ENCODE data around the gene SCUBE1. TPM values are rescaled to one million over a fixed set of nuclear protein-coding genes. Genes with fewer than 3 reads are reported as not detected.

The SCUBE1 gene
- total RNA-seq, 4 donors from 2014 or later, result 0.38 to 4.0 (median 2.1) TPM

- no peak overlapping the region for H3K4me3 ChIP-seq
- 17 to 23% methylated on average over 9 of the region's 9 CpGs for WGBS, 2 donors
- TF ChIP-seq, protein P1, sequence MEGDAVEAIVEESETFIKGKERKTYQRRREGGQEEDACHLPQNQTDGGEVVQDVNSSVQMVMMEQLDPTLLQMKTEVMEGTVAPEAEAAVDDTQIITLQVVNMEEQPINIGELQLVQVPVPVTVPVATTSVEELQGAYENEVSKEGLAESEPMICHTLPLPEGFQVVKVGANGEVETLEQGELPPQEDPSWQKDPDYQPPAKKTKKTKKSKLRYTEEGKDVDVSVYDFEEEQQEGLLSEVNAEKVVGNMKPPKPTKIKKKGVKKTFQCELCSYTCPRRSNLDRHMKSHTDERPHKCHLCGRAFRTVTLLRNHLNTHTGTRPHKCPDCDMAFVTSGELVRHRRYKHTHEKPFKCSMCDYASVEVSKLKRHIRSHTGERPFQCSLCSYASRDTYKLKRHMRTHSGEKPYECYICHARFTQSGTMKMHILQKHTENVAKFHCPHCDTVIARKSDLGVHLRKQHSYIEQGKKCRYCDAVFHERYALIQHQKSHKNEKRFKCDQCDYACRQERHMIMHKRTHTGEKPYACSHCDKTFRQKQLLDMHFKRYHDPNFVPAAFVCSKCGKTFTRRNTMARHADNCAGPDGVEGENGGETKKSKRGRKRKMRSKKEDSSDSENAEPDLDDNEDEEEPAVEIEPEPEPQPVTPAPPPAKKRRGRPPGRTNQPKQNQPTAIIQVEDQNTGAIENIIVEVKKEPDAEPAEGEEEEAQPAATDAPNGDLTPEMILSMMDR (IDR thresholded peaks at IDR 0.05), result peak; percentile 45 to 74 (median 66)
- TF ChIP-seq POLR2A (IDR thresholded peaks at IDR 0.05), result no peak
- H3K27me3 ChIP-seq, result peaks cover 0 to 39% (median 0%) of the 10 kb centered on the region in 4 donors
- no peaks in the 10 kb centered on the region for H3K9me3 ChIP-seq
- H3K4me1 ChIP-seq, result no peaks in the 10 kb centered on the region
- no peaks in the 10 kb centered on the region for H3K36me3 ChIP-seq
- no peak for DNase-seq
- H3K27ac ChIP-seq, result no peak overlapping the region
- intact Hi-C loops (cut with DNase I), result loop anchor here (5.0 to 10.0 kb wide), 2 partner anchors 103 to 531 kb away; no protein-coding TSS in a partner anchor
These were observed 69.2 kb downstream of the SCUBE1 start for GRCh38 chr22:43273902-43274484.

DNA sequence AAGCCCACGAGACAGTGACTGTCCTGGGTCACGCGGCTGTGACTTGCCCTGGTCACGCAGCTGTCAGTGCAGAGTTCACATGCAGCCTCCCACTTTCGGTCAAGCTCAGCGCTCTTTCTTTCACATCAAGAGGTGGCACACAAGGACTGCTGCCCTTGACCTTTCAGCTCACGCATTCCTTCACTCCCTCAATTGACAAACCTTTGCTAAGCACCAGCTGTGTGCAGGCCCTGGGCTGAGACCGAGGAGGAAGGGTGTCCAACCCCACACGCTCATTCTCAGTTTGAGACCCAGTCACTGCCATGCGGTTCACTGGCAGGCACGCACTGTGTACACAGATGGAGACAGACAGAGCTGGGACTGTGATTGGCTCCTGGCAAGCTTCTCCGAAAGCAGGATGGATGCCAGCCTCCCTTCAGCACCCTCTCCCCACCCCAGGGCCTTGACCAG is 70.3 kb downstream of the SCUBE1 start:
- Histone ChIP-seq H3K36me3 (no peaks in the 10 kb centered on the region), H3K4me1 (no peaks in the 10 kb centered on the region), H3K27ac (no peak overlapping the region), H3K27me3 (peaks cover 0 to 43% (median 0%) of the 10 kb centered on the region in 4 donors), H3K9me3 (no peaks in the 10 kb centered on the region), H3K4me3 (no peak overlapping the region)
- no peak for DNase-seq
- WGBS, 2 donors, result 52 to 68% methylated on average over 9 to 10 of the region's 12 CpGs
- intact Hi-C loops (cut with DNase I), result loop anchor here (5.0 to 10.0 kb wide), 2 partner anchors 104 to 532 kb away; no protein-coding TSS in a partner anchor
- no peak for TF ChIP-seq POLR2A (IDR thresholded peaks at IDR 0.05)
- TF ChIP-seq, protein P1 (IDR thresholded peaks at IDR 0.05), result no peak

DNA sequence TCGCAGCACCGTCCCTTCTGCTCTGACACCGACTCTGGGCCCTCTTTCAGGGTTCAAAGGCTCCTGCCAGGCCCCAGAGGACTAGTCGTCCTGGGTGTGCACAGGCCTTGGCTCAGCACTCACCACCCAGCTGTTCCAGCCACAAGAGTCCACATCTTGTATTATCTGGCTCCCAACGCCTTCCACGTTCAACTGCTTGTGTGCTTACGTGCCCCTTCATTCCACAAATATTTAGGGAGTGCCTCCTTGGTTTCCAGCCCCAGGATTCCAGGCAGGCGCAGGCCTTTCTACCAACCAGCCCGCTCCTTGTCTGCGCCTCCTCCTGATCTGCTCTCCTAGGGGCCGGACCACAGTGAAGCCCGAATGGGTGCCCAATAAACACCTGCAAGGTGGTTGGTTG is 70.9 kb downstream of the SCUBE1 start:
- no peaks in the 10 kb centered on the region for H3K36me3 ChIP-seq
- TF ChIP-seq, protein P1 (IDR thresholded peaks at IDR 0.05), result no peak
- TF ChIP-seq POLR2A (IDR thresholded peaks at IDR 0.05), result no peak
- peak overlapping the region in 1 of 4 donors; percentile 21 for H3K27ac ChIP-seq
- H3K27me3 ChIP-seq, result peaks cover 0 to 46% (median 0%) of the 10 kb centered on the region in 4 donors
- H3K4me3 ChIP-seq, result no peak overlapping the region
- WGBS, 2 donors, result 72 to 76% methylated on average over 12 of the region's 12 CpGs
- intact Hi-C loops (cut with DNase I), result loop anchor here (5.0 to 10.0 kb wide), 2 partner anchors 105 to 532 kb away; no protein-coding TSS in a partner anchor
- no peaks in the 10 kb centered on the region for H3K9me3 ChIP-seq
- H3K4me1 ChIP-seq, result no peaks in the 10 kb centered on the region
- no peak for DNase-seq

DNA sequence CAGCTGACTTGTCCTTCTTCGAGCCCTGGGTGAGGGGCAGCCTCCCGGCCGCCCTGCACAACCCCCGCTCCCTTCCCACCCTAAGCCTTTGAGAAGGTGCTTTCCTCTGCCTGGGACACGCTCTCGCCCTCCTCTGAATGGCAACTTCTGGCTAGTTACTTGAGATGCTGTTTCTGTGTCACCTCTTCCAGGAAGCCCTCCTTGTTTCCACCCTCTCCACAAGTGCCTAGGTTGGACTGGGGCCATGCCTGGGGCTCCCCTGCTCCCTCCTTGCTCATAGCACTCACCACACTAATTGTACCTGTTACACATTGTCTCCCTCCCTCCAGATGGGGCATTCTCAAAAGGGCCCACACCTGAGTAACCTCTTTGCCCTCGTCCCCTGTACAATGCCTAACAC is 72.2 kb downstream of the SCUBE1 start:
- Histone ChIP-seq H3K27me3 (peaks cover 0 to 40% (median 0%) of the 10 kb centered on the region in 4 donors), H3K4me1 (no peaks in the 10 kb centered on the region), H3K9me3 (no peaks in the 10 kb centered on the region), H3K27ac (peak overlapping the region in 1 of 4 donors; percentile 9), H3K36me3 (no peaks in the 10 kb centered on the region), H3K4me3 (no peak overlapping the region)
- 83 to 87% methylated on average over 6 to 7 of the region's 7 CpGs for WGBS, 2 donors
- intact Hi-C loops (cut with DNase I), result loop anchor here (5.0 to 10.0 kb wide), 2 partner anchors 106 to 534 kb away; no protein-coding TSS in a partner anchor
- TF ChIP-seq, protein P1 (IDR thresholded peaks at IDR 0.05), result no peak
- no peak for TF ChIP-seq POLR2A (IDR thresholded peaks at IDR 0.05)
- no peak for DNase-seq

DNA sequence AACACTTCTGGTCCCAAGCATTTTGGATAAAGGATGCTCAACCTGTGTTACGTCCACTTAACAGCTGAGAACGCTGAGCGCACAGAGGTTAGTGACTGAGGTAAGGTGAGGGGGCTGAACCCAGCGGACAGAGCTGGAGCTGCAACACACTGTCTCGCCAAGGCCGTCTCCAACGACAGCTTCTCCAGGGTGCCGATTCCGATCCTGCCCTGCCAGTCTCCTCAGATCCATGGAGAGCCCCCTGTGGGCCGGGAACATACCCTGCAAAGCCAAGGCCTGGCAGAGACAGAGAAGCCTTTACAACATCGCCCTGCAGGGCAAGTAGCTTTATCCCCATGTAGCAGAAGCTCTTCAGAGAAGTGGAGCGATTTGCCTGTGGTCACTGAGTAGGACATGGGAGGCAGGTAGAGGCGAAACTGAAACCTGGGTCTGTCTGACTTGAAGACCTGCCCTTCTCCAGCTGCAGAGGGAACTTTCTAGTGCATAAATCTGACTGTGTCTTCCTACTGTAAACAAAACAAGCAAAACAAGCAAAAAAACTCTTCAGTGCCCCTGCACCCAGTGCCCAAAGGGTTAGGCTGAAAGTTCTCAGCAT is 72.8 kb downstream of the SCUBE1 start:
- Histone ChIP-seq H3K27me3 (peaks cover 0 to 39% (median 0%) of the 10 kb centered on the region in 4 donors), H3K27ac (peak overlapping the region in 1 of 4 donors; percentile 9), H3K4me1 (peaks cover 0 to 1% (median 0%) of the 10 kb centered on the region in 3 donors), H3K36me3 (no peaks in the 10 kb centered on the region), H3K4me3 (no peak overlapping the region), H3K9me3 (no peaks in the 10 kb centered on the region)
- DNase-seq, result no peak
- intact Hi-C loops (cut with DNase I), result loop anchor here (5.0 to 10.0 kb wide), 2 partner anchors 107 to 534 kb away; no protein-coding TSS in a partner anchor
- 68 to 90% methylated on average over 2 to 3 of the region's 13 CpGs for WGBS, 2 donors
- TF ChIP-seq, protein P1 (IDR thresholded peaks at IDR 0.05), result no peak
- TF ChIP-seq POLR2A (IDR thresholded peaks at IDR 0.05), result no peak

Data from esophagus squamous epithelium (tissue), 5 donors.